H7 (cell line): ENCODE data around the gene GJA9. TPM values are rescaled to one million over a fixed set of nuclear protein-coding genes. Genes with fewer than 3 reads are reported as not detected.
"Not testable (repeated sequence)": the region's sequence is repeated elsewhere in the genome, so short reads cannot be mapped to it uniquely, and the experiment has no call there.

Experiments used
- DNase-seq: peaks from one replicate; pipeline ENCODE4 v3.0.0; 2012
- H3K27me3 ChIP-seq: 2 replicates; pipeline ENCODE4 v1.6.0; 2011; ENCODE audit warnings: mild to moderate bottlenecking, low read length; ENCODE audit not compliant: control insufficient read depth, insufficient read depth
- H3K36me3 ChIP-seq: replicated peaks from 2 replicates; pipeline ENCODE4 v1.5.1; 2011; ENCODE audit warnings: low read length; ENCODE audit not compliant: control insufficient read depth, insufficient read depth
- H3K4me3 ChIP-seq: 2 replicates; pipeline ENCODE4 v1.5.1; 2011; ENCODE audit warnings: low read depth, mild to moderate bottlenecking, control low read depth, low read length, moderate library complexity; ENCODE audit not compliant: insufficient read depth
- total RNA-seq: library from RNA; depleted of rRNA; stranded (reverse); fragments of >200 nt; shearing (Covaris generic); gene quantifications from 2 replicates; pipeline ENCODE4 v1.2.3, GENCODE V29; 2014; rRNA removed

Gene GJA9
- total RNA-seq, result not detected in 2 replicates

- no peak for DNase-seq
- no peaks in the 10 kb centered on the region for H3K36me3 ChIP-seq
- no peaks in the 10 kb centered on the region; the same call in 1 of the 2 replicates for H3K27me3 ChIP-seq
- H3K4me3 ChIP-seq, result no peak within 1 kb of the TSS
These were observed at the start of gene GJA9 for GRCh38 chr1:38881487-38881886. Gene GJA9 (minus strand): TSS chr1:38881587. CDS start chr1:38876098, 5,489 bp downstream.

- Histone ChIP-seq H3K27me3 (no peaks in the 10 kb centered on the region), H3K36me3 (no peaks in the 10 kb centered on the region)
- DNase-seq, result peak; percentile 62
These were observed 48.1 kb upstream of the GJA9 start for GRCh38 chr1:38929476-38929875.

GRCh38 chr1:38929054-38929453 lies 47.7 kb upstream of the GJA9 start:
- Histone ChIP-seq H3K27me3 (no peaks in the 10 kb centered on the region), H3K4me3 (no peak overlapping the region), H3K36me3 (no peaks in the 10 kb centered on the region)
- DNase-seq, result peak; percentile 35

More at GRCh38 chr1:38929476-38929875, 48.1 kb upstream of the GJA9 start:
- no peak overlapping the region for H3K4me3 ChIP-seq

- Histone ChIP-seq H3K4me3 (no peak overlapping the region), H3K27me3 (no peaks in the 10 kb centered on the region), H3K36me3 (no peaks in the 10 kb centered on the region)
- DNase-seq, result no peak
These were observed 44.7 kb upstream of the GJA9 start for GRCh38 chr1:38926091-38926490.

GRCh38 chr1:38925391-38925790 lies 44.0 kb upstream of the GJA9 start:
- no peak for DNase-seq
- no peaks in the 10 kb centered on the region for H3K27me3 ChIP-seq
- H3K36me3 ChIP-seq, result no peaks in the 10 kb centered on the region
- H3K4me3 ChIP-seq, result no peak overlapping the region

- no peak for DNase-seq
- H3K36me3 ChIP-seq, result no peaks in the 10 kb centered on the region
- H3K4me3 ChIP-seq, result no peak overlapping the region
- no peaks in the 10 kb centered on the region; the same call in 1 of the 2 replicates for H3K27me3 ChIP-seq
These were observed 42.2 kb upstream of the GJA9 start for GRCh38 chr1:38923607-38924006.

- no peaks in the 10 kb centered on the region; the same call in 1 of the 2 replicates for H3K27me3 ChIP-seq
- H3K4me3 ChIP-seq, result no peak overlapping the region
- no peaks in the 10 kb centered on the region for H3K36me3 ChIP-seq
- DNase-seq, result peak; percentile 42
These were observed 37.7 kb upstream of the GJA9 start for GRCh38 chr1:38919130-38919529.

GRCh38 chr1:38918568-38918967 lies 37.2 kb upstream of the GJA9 start:
- DNase-seq, result no peak
- H3K4me3 ChIP-seq, result no peak overlapping the region

GRCh38 chr1:38917772-38918171 lies 36.4 kb upstream of the GJA9 start:
- no peak overlapping the region for H3K4me3 ChIP-seq
- no peaks in the 10 kb centered on the region; the same call in 1 of the 2 replicates for H3K27me3 ChIP-seq
- no peaks in the 10 kb centered on the region for H3K36me3 ChIP-seq
- DNase-seq, result no peak

More at GRCh38 chr1:38918568-38918967, 37.2 kb upstream of the GJA9 start:
- no peaks in the 10 kb centered on the region; the same call in 1 of the 2 replicates for H3K27me3 ChIP-seq
- no peaks in the 10 kb centered on the region for H3K36me3 ChIP-seq

GRCh38 chr1:38917337-38917736 lies 36.0 kb upstream of the GJA9 start:
- Histone ChIP-seq H3K4me3 (no peak overlapping the region), H3K36me3 (no peaks in the 10 kb centered on the region), H3K27me3 (no peaks in the 10 kb centered on the region; the same call in 1 of the 2 replicates)
- DNase-seq, result no peak

- Histone ChIP-seq H3K4me3 (no peak overlapping the region), H3K27me3 (no peaks in the 10 kb centered on the region; the same call in 1 of the 2 replicates), H3K36me3 (no peaks in the 10 kb centered on the region)
- no peak for DNase-seq
These were observed 34.1 kb upstream of the GJA9 start for GRCh38 chr1:38915352-38915948.

GRCh38 chr1:38914908-38915307 lies 33.5 kb upstream of the GJA9 start:
- not testable (repeated sequence) for H3K27me3 ChIP-seq, H3K36me3 ChIP-seq, H3K4me3 ChIP-seq, DNase-seq

GRCh38 chr1:38908821-38909220 lies 27.4 kb upstream of the GJA9 start:
- no peak for DNase-seq
- no peaks in the 10 kb centered on the region for H3K36me3 ChIP-seq
- H3K4me3 ChIP-seq, result no peak overlapping the region
- H3K27me3 ChIP-seq, result no peaks in the 10 kb centered on the region

GRCh38 chr1:38905985-38906384 lies 24.6 kb upstream of the GJA9 start:
- Histone ChIP-seq H3K36me3 (no peaks in the 10 kb centered on the region), H3K27me3 (no peaks in the 10 kb centered on the region), H3K4me3 (no peak overlapping the region)
- no peak for DNase-seq

- H3K27me3 ChIP-seq, result no peaks in the 10 kb centered on the region
- DNase-seq, result no peak
- H3K4me3 ChIP-seq, result no peak overlapping the region
- no peaks in the 10 kb centered on the region for H3K36me3 ChIP-seq
These were observed 18.2 kb upstream of the GJA9 start for GRCh38 chr1:38899560-38899959.
